Measurements from ENCODE around the gene VSIG2.

The VSIG2 gene

GRCh38 chr11:124754309-124754708 is 2.3 kb upstream of the VSIG2 start:
- no peak overlapping the region for H3K27ac ChIP-seq (ENCODE audit: low read depth, low read length, poor library complexity, severe bottlenecking)
- H4K20me1 ChIP-seq (ENCODE audit: insufficient read depth, low read length): no peaks in the 10 kb centered on the region
- no peaks in the 10 kb centered on the region for H3K9me3 ChIP-seq (ENCODE audit: low read length)
- 0 out of 2 replicates have a peak, but pooled peaks cover 3% of the 10 kb centered on the region for H3K27me3 ChIP-seq (ENCODE audit: insufficient read depth, low read length)
- H3K4me1 ChIP-seq (ENCODE audit: insufficient read depth, low read length, severe bottlenecking): no peaks in the 10 kb centered on the region
- no peaks in the 10 kb centered on the region for H3K9me2 ChIP-seq (ENCODE audit: low read depth, low read length)
- no peaks in the 10 kb centered on the region for H3K79me2 ChIP-seq (ENCODE audit: insufficient read depth, low read length)
- H3K4me3 ChIP-seq (ENCODE audit: low read depth, low read length, poor library complexity, severe bottlenecking): no peak overlapping the region
- TF ChIP-seq EZH2 (IDR thresholded peaks at IDR 0.05; ENCODE audit: borderline replicate concordance, low read length) (no peak), CTCF (IDR thresholded peaks at IDR 0.05; ENCODE audit: low read length) (no peak)
- H3K9ac ChIP-seq (ENCODE audit: low read length): no peak overlapping the region
- no peak overlapping the region for H3K4me2 ChIP-seq (ENCODE audit: low read length)
- H3K36me3 ChIP-seq (ENCODE audit: insufficient read depth, low read length): no peaks in the 10 kb centered on the region
- H2AFZ ChIP-seq (ENCODE audit: low read length): no peak overlapping the region
- no peaks in the 10 kb centered on the region for H3F3A ChIP-seq (ENCODE audit: insufficient read depth, low read length)

GRCh38 chr11:124753624-124754023 is 1.6 kb upstream of the VSIG2 start:
- TF ChIP-seq CTCF (IDR thresholded peaks at IDR 0.05; ENCODE audit: low read length) (no peak), EZH2 (IDR thresholded peaks at IDR 0.05; ENCODE audit: borderline replicate concordance, low read length) (no peak)
- Histone ChIP-seq H3K27me3 (ENCODE audit: insufficient read depth, low read length) (0 out of 2 replicates have a peak, but pooled peaks cover 3% of the 10 kb centered on the region), H3K4me2 (ENCODE audit: low read length) (no peak overlapping the region), H3K9me2 (ENCODE audit: low read depth, low read length) (no peaks in the 10 kb centered on the region), H3K79me2 (ENCODE audit: insufficient read depth, low read length) (no peaks in the 10 kb centered on the region), H3K4me1 (ENCODE audit: insufficient read depth, low read length, severe bottlenecking) (no peaks in the 10 kb centered on the region), H3K9ac (ENCODE audit: low read length) (no peak overlapping the region), H3K4me3 (ENCODE audit: low read depth, low read length, poor library complexity, severe bottlenecking) (no peak overlapping the region), H3K36me3 (ENCODE audit: insufficient read depth, low read length) (no peaks in the 10 kb centered on the region), H2AFZ (ENCODE audit: low read length) (no peak overlapping the region), H3K9me3 (ENCODE audit: low read length) (no peaks in the 10 kb centered on the region), H3F3A (ENCODE audit: insufficient read depth, low read length) (no peaks in the 10 kb centered on the region), H4K20me1 (ENCODE audit: insufficient read depth, low read length) (no peaks in the 10 kb centered on the region), H3K27ac (ENCODE audit: low read depth, low read length, poor library complexity, severe bottlenecking) (no peak overlapping the region)

GRCh38 chr11:124753205-124753604 is 1.1 kb upstream of the VSIG2 start:
- Histone ChIP-seq H3F3A (ENCODE audit: insufficient read depth, low read length) (no peaks in the 10 kb centered on the region), H3K4me1 (ENCODE audit: insufficient read depth, low read length, severe bottlenecking) (no peaks in the 10 kb centered on the region), H3K4me3 (ENCODE audit: low read depth, low read length, poor library complexity, severe bottlenecking) (no peak overlapping the region), H3K36me3 (ENCODE audit: insufficient read depth, low read length) (no peaks in the 10 kb centered on the region), H3K79me2 (ENCODE audit: insufficient read depth, low read length) (no peaks in the 10 kb centered on the region), H4K20me1 (ENCODE audit: insufficient read depth, low read length) (no peaks in the 10 kb centered on the region), H3K27ac (ENCODE audit: low read depth, low read length, poor library complexity, severe bottlenecking) (no peak overlapping the region), H2AFZ (ENCODE audit: low read length) (no peak overlapping the region), H3K9me3 (ENCODE audit: low read length) (no peaks in the 10 kb centered on the region), H3K4me2 (ENCODE audit: low read length) (no peak overlapping the region), H3K27me3 (ENCODE audit: insufficient read depth, low read length) (0 out of 2 replicates have a peak, but pooled peaks cover 3% of the 10 kb centered on the region), H3K9me2 (ENCODE audit: low read depth, low read length) (no peaks in the 10 kb centered on the region), H3K9ac (ENCODE audit: low read length) (no peak overlapping the region)
- TF ChIP-seq EZH2 (IDR thresholded peaks at IDR 0.05; ENCODE audit: borderline replicate concordance, low read length) (no peak), CTCF (IDR thresholded peaks at IDR 0.05; ENCODE audit: low read length) (no peak)
